ENCODE results near the gene GIPC2. TPM values are rescaled to one million over a fixed set of nuclear protein-coding genes. Genes with fewer than 3 reads are reported as not detected.

Gene GIPC2
- total RNA-seq, 1 donor from 2014 or later, result 2.9 TPM

DNA sequence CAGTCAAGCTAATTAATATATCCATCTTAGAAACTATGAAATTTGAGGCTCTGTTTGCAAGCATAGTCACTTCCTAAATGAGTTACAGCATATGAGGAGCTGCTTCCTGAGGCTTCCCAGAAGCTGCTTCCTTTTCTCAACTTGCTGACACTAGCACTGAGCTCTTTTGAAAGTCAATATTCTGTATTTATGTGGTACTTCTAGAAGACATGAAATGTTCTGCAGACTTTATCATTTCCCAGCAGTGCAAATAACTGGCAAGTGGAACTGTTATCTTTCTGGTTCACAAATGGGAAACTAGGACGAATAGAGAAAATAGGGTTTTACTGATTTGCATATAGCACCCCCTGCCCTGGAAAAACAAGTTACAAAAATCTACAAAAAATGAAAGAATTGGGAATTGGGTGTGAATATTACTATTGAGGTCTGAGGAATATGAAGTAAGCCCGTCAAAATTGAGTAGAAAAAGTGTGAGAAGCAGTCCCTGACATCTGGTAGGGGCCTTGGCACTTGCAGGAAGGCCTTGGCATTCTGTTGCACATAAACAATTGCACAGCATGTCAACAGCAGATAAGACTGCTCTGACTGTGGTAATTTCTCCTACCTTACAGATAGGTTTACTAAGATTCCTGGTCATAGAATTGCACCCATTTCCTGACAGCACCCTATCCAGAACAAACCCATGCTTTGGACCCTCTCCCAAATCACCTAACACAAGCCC lies 7.1 kb downstream of the GIPC2 start:
- Histone ChIP-seq H3K9me3 (no peaks in the 10 kb centered on the region), H3K27ac (no peak overlapping the region), H3K27me3 (ENCODE audit: low read depth) (no peaks in the 10 kb centered on the region), H3K36me3 (no peaks in the 10 kb centered on the region), H3K4me1 (no peaks in the 10 kb centered on the region), H3K4me3 (no peak overlapping the region)
- no peak for ATAC-seq
- TF ChIP-seq, protein P1, sequence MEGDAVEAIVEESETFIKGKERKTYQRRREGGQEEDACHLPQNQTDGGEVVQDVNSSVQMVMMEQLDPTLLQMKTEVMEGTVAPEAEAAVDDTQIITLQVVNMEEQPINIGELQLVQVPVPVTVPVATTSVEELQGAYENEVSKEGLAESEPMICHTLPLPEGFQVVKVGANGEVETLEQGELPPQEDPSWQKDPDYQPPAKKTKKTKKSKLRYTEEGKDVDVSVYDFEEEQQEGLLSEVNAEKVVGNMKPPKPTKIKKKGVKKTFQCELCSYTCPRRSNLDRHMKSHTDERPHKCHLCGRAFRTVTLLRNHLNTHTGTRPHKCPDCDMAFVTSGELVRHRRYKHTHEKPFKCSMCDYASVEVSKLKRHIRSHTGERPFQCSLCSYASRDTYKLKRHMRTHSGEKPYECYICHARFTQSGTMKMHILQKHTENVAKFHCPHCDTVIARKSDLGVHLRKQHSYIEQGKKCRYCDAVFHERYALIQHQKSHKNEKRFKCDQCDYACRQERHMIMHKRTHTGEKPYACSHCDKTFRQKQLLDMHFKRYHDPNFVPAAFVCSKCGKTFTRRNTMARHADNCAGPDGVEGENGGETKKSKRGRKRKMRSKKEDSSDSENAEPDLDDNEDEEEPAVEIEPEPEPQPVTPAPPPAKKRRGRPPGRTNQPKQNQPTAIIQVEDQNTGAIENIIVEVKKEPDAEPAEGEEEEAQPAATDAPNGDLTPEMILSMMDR (IDR thresholded peaks at IDR 0.05), result no peak
- DNase-seq, result no peak
- intact Hi-C loops (cut with DNase I), result no loop called here

DNA sequence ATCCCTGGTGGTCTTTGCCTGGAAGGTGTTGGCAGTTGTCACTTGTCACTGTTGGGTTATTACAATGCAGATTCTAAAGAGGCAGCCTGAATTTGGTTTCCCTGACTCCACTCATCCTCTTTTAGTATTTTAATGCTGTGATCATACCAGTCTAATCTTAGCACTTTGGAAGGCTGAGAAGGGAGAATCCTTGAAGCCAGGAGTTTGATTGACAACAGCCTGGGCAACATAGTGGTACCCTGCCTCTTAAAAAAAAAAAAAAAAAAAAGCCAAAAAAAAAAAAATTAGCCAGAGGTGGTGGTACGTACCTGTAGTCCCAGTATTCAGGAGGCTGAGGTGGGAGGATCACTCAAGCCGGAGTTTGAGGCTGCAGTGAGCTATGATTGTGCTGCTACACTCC lies 7.7 kb downstream of the GIPC2 start:
- TF ChIP-seq, protein P1 (IDR thresholded peaks at IDR 0.05), result no peak
- intact Hi-C loops (cut with DNase I), result no loop called here
- Histone ChIP-seq H3K4me3 (no peak overlapping the region), H3K27me3 (ENCODE audit: low read depth) (no peaks in the 10 kb centered on the region), H3K36me3 (no peaks in the 10 kb centered on the region), H3K4me1 (no peaks in the 10 kb centered on the region), H3K9me3 (no peaks in the 10 kb centered on the region), H3K27ac (no peak overlapping the region)
- no peak for ATAC-seq
- DNase-seq, result no peak

DNA sequence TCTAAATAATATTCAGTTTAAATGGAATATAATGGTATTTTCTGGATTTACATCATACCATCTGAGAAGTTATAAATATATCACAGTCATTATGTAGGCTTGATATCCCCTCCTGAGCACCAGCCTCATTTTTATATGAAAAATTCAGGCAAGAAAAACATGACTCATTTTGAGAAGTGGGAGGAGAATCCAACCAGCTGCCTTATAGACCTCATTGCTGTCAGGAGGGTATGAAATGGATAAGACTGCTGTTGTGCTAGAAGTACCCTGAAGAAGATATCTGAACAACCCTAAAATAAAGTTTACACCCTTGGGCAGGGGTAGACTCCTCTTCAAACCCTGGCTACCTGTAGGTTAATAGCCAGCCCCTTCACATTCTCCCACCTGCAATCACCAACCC lies 8.8 kb downstream of the GIPC2 start:
- Histone ChIP-seq H3K27ac (no peak overlapping the region), H3K9me3 (no peaks in the 10 kb centered on the region), H3K4me1 (no peaks in the 10 kb centered on the region), H3K27me3 (ENCODE audit: low read depth) (no peaks in the 10 kb centered on the region), H3K4me3 (no peak overlapping the region), H3K36me3 (no peaks in the 10 kb centered on the region)
- no peak for DNase-seq
- TF ChIP-seq, protein P1 (IDR thresholded peaks at IDR 0.05), result no peak
- intact Hi-C loops (cut with DNase I), result no loop called here
- ATAC-seq, result no peak

DNA sequence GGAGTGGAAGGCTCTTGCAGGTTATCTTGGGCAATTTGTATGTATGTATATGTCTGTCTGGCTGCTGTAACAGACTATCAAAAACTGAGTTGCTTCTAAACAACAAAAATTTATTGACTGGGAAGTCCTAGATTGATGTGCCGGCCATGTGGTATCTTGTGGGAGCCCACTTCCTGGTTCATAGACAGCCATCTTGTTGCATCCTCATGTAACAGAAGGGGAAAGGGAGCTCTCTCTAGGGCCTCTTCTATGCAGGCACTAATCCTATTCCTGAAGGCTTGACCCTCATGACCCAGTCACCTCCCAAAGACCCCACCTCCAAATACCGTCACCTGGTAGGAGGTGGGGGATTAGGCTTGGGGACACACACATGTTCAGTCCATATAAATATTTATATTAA lies 9.2 kb downstream of the GIPC2 start:
- intact Hi-C loops (cut with DNase I), result no loop called here
- DNase-seq (no peak), ATAC-seq (no peak)
- no peaks in the 10 kb centered on the region for H3K36me3 ChIP-seq
- H3K4me1 ChIP-seq, result no peaks in the 10 kb centered on the region
- H3K27ac ChIP-seq, result no peak overlapping the region
- TF ChIP-seq, protein P1 (IDR thresholded peaks at IDR 0.05), result no peak
- H3K27me3 ChIP-seq (ENCODE audit: low read depth), result no peaks in the 10 kb centered on the region
- H3K9me3 ChIP-seq, result no peaks in the 10 kb centered on the region
- no peak overlapping the region for H3K4me3 ChIP-seq

DNA sequence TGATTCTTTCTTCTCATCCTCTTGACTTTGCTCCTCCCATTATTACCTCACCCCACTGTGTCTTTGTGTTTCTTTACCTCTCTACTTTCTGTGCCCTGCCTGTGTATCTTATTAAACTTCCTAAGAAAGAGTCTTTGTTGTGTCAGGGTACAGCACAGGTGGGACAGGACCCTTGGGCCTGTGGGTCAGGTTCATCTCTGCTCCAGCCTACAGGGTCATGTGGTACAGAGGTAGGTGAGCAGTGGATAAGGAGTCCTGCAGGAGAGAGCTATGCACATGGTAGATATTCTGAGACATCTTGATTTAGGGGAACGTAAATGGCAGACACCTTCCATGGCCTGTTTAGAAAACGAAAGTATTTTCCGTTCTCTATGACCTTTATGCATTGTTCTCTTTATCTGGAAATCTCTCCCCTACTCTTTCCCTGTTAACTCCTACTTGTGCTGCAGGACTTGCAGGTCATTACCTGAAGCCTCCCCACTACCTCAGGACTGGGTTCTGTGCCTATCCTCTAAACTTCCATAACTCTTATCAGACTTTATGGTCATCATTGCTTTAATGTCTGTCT lies 9.9 kb downstream of the GIPC2 start:
- intact Hi-C loops (cut with DNase I), result no loop called here
- Histone ChIP-seq H3K9me3 (no peaks in the 10 kb centered on the region), H3K27me3 (ENCODE audit: low read depth) (no peaks in the 10 kb centered on the region), H3K4me1 (no peaks in the 10 kb centered on the region), H3K27ac (no peak overlapping the region), H3K4me3 (no peak overlapping the region), H3K36me3 (no peaks in the 10 kb centered on the region)
- DNase-seq, result no peak
- TF ChIP-seq, protein P1 (IDR thresholded peaks at IDR 0.05), result no peak
- peak in 1 of 2 donors; percentile 41 for ATAC-seq

All from lower lobe of right lung (tissue), 2 donors.